Panc1 (cell line): ENCODE data around the gene DRP2. TPM values are rescaled to one million over a fixed set of nuclear protein-coding genes. Genes with fewer than 3 reads are reported as not detected.

Experiments used
- ATAC-seq: fragments of 200-7000 bp; cut with Tn5 transposase; 2 replicates; pipeline ENCODE4 v1.9.1; 2020; ENCODE audit warnings: mild to moderate bottlenecking, moderate library complexity
- BruUV-seq: library from RNA; stranded (reverse); fragments of 400-500 nt; replicated peaks from 2 replicates; lab custom pipeline; 2021; lab: Mats Ljungman, UMichigan
- CTCF ChIA-PET: fragments of 300-600 bp; sonication (Branson Sonifier 250); formaldehyde crosslinking; loops from one replicate; lab custom pipeline; 2022; ENCODE audit warnings: antibody characterized with exemption; lab: Charles Lee
- POLR2A ChIA-PET: fragments of 300-600 bp; sonication (Branson Sonifier 250); formaldehyde crosslinking; loops from one replicate; lab custom pipeline; 2022; ENCODE audit warnings: antibody characterized with exemption; lab: Charles Lee
- DNase-seq: peaks from one replicate; pipeline ENCODE4 v3.0.0-alpha.2; 2010; ENCODE audit warnings: low read depth, low spot score
- H3K27ac ChIP-seq: 2 replicates; pipeline ENCODE4 v1.5.1; 2011; ENCODE audit warnings: mild to moderate bottlenecking, low read length, inconsistent platforms
- H3K27me3 ChIP-seq: fragments of 200-500 bp; sonication (Bioruptor generic); 2 replicates; pipeline ENCODE4 v1.6.0; 2014; ENCODE audit warnings: low read length, inconsistent platforms; ENCODE audit not compliant: control insufficient read depth, insufficient read depth
- H3K36me3 ChIP-seq: fragments of 200-500 bp; sonication (Bioruptor generic); 2 replicates; pipeline ENCODE4 v1.5.1; 2014; ENCODE audit warnings: inconsistent platforms, mild to moderate bottlenecking, low read length, moderate library complexity; ENCODE audit not compliant: control insufficient read depth, insufficient read depth
- H3K4me1 ChIP-seq: 2 replicates; pipeline ENCODE4 v1.5.1; 2011; ENCODE audit warnings: inconsistent platforms, mild to moderate bottlenecking, low read length, moderate library complexity; ENCODE audit not compliant: control insufficient read depth, insufficient read depth
- H3K4me3 ChIP-seq, 2 experiments: 2 replicates each; pipeline ENCODE4 v1.5.1; 2011 to 2012; ENCODE audit warnings: low read depth in 2 of 2, low read length in 2 of 2, mild to moderate bottlenecking in 2 of 2, inconsistent platforms in 1 of 2, moderate library complexity in 1 of 2
- H3K9me3 ChIP-seq: fragments of 200-500 bp; sonication (Bioruptor generic); 2 replicates; pipeline ENCODE4 v1.5.1; 2014; ENCODE audit warnings: low read depth, mild to moderate bottlenecking, inconsistent platforms, low read length, moderate library complexity; ENCODE audit not compliant: control insufficient read depth, insufficient read depth
- CTCF ChIP-seq: fragments of 450-650 bp; IDR thresholded peaks from 2 replicates; pipeline ENCODE4 v1.5.1; 2017; ENCODE audit warnings: mild to moderate bottlenecking
- POLR2AphosphoS5 ChIP-seq: IDR thresholded peaks from 2 replicates; pipeline ENCODE4 v1.6.1; 2012; ENCODE audit warnings: mild to moderate bottlenecking, low read depth, low read length, moderate library complexity
- REST ChIP-seq, 2 experiments: IDR thresholded peaks; 2 replicates each; pipeline ENCODE4 v1.6.1; 2011 to 2012; ENCODE audit warnings: low read depth in 2 of 2, control low read depth in 1 of 2, low read length in 1 of 2, mild to moderate bottlenecking in 1 of 2, moderate library complexity in 1 of 2; ENCODE audit not compliant: insufficient read depth in 1 of 2
- SIN3A ChIP-seq: IDR thresholded peaks from 2 replicates; pipeline ENCODE4 v1.6.1; 2012; ENCODE audit warnings: low read depth, mild to moderate bottlenecking, low read length, moderate library complexity, borderline replicate concordance; ENCODE audit not compliant: insufficient read depth
- TCF7L2 ChIP-seq: IDR thresholded peaks from 2 replicates; pipeline ENCODE4 v1.6.1; 2011; ENCODE audit warnings: mild to moderate bottlenecking, low read depth, low read length, inconsistent platforms
- in situ Hi-C: cut with HindIII; loops from 2 replicates; pipeline ENCODE4 v1.10.0; 2016; ENCODE audit warnings: low sequenced_read_pairs, low pct_unique_long_range_greater_than_20kb
- intact Hi-C: fragments of 100-400 bp; cut with micrococcal nuclease; formaldehyde crosslinking; loops from one replicate; pipeline ENCODE4 v1.10.0; 2022; ENCODE audit not compliant: unreplicated experiment
- total RNA-seq: library from RNA; stranded (reverse); gene quantifications from one replicate; pipeline ENCODE4 v1.2.1, GENCODE V29; 2021; ENCODE audit not compliant: unreplicated experiment

DRP2 gene
- total RNA-seq, 1 experiment from 2014 or later = 0.15 TPM

GRCh38 chrX:101210630-101211029 is 9.0 kb upstream of the DRP2 start:
- ChIA-PET POLR2A (no interaction called here), CTCF (no interaction called here)
- Histone ChIP-seq H3K4me3 (no peak overlapping the region), H3K36me3 (no peaks in the 10 kb centered on the region), H3K9me3 (no peaks in the 10 kb centered on the region), H3K27ac (no peak overlapping the region), H3K27me3 (0 out of 2 replicates have a peak, but pooled peaks cover 2% of the 10 kb centered on the region), H3K4me1 (no peaks in the 10 kb centered on the region)
- TF ChIP-seq SIN3A = no peak
- TF ChIP-seq POLR2AphosphoS5 = no peak
- in situ Hi-C loops = no loop called here
- BruUV-seq = no TSS peak
- ATAC-seq (no peak), DNase-seq (no peak)
- intact Hi-C loops = no loop called here

GRCh38 chrX:101217689-101218088 is 1.9 kb upstream of the DRP2 start:
- Histone ChIP-seq H3K36me3 (no peaks in the 10 kb centered on the region), H3K27ac (no peak overlapping the region), H3K4me3 (no peak overlapping the region), H3K4me1 (no peaks in the 10 kb centered on the region), H3K27me3 (0 out of 2 replicates have a peak, but pooled peaks cover 2% of the 10 kb centered on the region), H3K9me3 (no peaks in the 10 kb centered on the region)
- in situ Hi-C loops = no loop called here
- ATAC-seq (no peak), DNase-seq (no peak)
- intact Hi-C loops = no loop called here
- no peak for TF ChIP-seq REST (IDR thresholded peaks at IDR 0.05; ENCODE audit: insufficient read depth in 1 of 2, low read depth in 2 of 2, low read length in 1 of 2)
- no peak for TF ChIP-seq SIN3A
- no TSS peak for BruUV-seq
- ChIA-PET POLR2A (no interaction called here), CTCF (interaction anchor here (0.6 kb wide), 1 partner anchor 370 kb away, joined by 7 read pairs; no protein-coding TSS in a partner anchor)

- BruUV-seq = no TSS peak
- no peak for DNase-seq
- no peak for TF ChIP-seq SIN3A
- no peak for TF ChIP-seq TCF7L2
- no peak for TF ChIP-seq POLR2AphosphoS5
- TF ChIP-seq CTCF = no peak
- TF ChIP-seq REST (IDR thresholded peaks at IDR 0.05; ENCODE audit: insufficient read depth in 1 of 2, low read depth in 2 of 2, low read length in 1 of 2) = no peak
- ChIA-PET POLR2A (no interaction called here), CTCF (no interaction called here)
- H3K9me3 ChIP-seq = no peaks in the 10 kb centered on the region
- in situ Hi-C loops = no loop called here
- no peak for ATAC-seq
- H3K4me1 ChIP-seq = no peaks in the 10 kb centered on the region
- H3K27me3 ChIP-seq = no peaks in the 10 kb centered on the region
- intact Hi-C loops = no loop called here
- H3K4me3 ChIP-seq = no peak overlapping the region
- no peaks in the 10 kb centered on the region for H3K36me3 ChIP-seq
- H3K27ac ChIP-seq = no peak overlapping the region
Observed at GRCh38 chrX:101219864-101220346, 319 bp downstream of the DRP2 start.
